Lung microvascular endothelial cell (primary cell): Measurements from ENCODE around the gene NT5E. TPM values are rescaled to one million over a fixed set of nuclear protein-coding genes. Genes with fewer than 3 reads are reported as not detected.
"Not testable (repeated sequence)": the region's sequence is repeated elsewhere in the genome, so short reads cannot be mapped to it uniquely, and the experiment has no call there.

Source experiments
- DNase-seq, 2 donors: peaks; one replicate each; pipeline versions ENCODE4 v3.0.0 to v3.0.0-alpha.2; 2010; ENCODE audit warnings: low read depth in 2 of 2
- total RNA-seq: library from RNA; depleted of rRNA; stranded (reverse); fragments of >200 nt; gene quantifications from 2 replicates; pipeline ENCODE4 v1.2.1, GENCODE V29; 2014

NT5E gene
- total RNA-seq, 1 donor from 2014 or later, result 65.7 TPM

GRCh38 chr6:85490516-85491248 lies 40.8 kb downstream of the NT5E start:
- peak; percentile 31 to 43 for DNase-seq

GRCh38 chr6:85493389-85493788 lies 43.5 kb downstream of the NT5E start:
- DNase-seq, result no peak

GRCh38 chr6:85494547-85495536 lies 45.0 kb downstream of the NT5E start:
- no peak for DNase-seq

- no peak for DNase-seq
These were observed 46.2 kb downstream of the NT5E start for GRCh38 chr6:85496009-85496579.

GRCh38 chr6:85496856-85497255 lies 47.0 kb downstream of the NT5E start:
- no peak for DNase-seq

GRCh38 chr6:85498596-85499258 lies 48.8 kb downstream of the NT5E start:
- peak; percentile 63 to 71 for DNase-seq

- no peak for DNase-seq
These were observed 56.7 kb downstream of the NT5E start for GRCh38 chr6:85506441-85507093.

GRCh38 chr6:85516168-85516567 lies 66.3 kb downstream of the NT5E start:
- DNase-seq, result peak in 1 of 2 donors; percentile 7

GRCh38 chr6:85524281-85524680 lies 74.4 kb downstream of the NT5E start:
- DNase-seq, result not testable (repeated sequence)

- peak; percentile 7 to 23 for DNase-seq
These were observed 87.2 kb downstream of the NT5E start for GRCh38 chr6:85537055-85537494.

GRCh38 chr6:85544776-85545175 lies 94.9 kb downstream of the NT5E start:
- no peak for DNase-seq

Other genes with a start within 250 kb of the NT5E start
- 105 and 131 TPM in 2 replicates for gene SNX14, start 143.8 kb downstream of the NT5E start, total RNA-seq
- gene SYNCRIP, start 192.8 kb downstream of the NT5E start, total RNA-seq, result 40.5 and 43.5 TPM in 2 replicates